GM18907 (cell line): ENCODE measurements around the gene BCAM.

Experiments
- ATAC-seq: cut with Tn5 transposase; IDR thresholded peaks from one replicate; pipeline ENCODE4 v1.9.1; 2021; ENCODE audit warnings: mild to moderate bottlenecking, moderate library complexity; ENCODE audit not compliant: unreplicated experiment

Gene BCAM

GRCh38 chr19:44789943-44790483, 18.9 kb upstream of the BCAM start:
- no peak for ATAC-seq

- ATAC-seq, result no peak
Observed at GRCh38 chr19:44792281-44792680, 16.6 kb upstream of the BCAM start.

GRCh38 chr19:44794610-44795009, 14.3 kb upstream of the BCAM start:
- no peak for ATAC-seq

GRCh38 chr19:44795398-44795987, 13.4 kb upstream of the BCAM start:
- ATAC-seq, result no peak

- ATAC-seq, result no peak
Observed at GRCh38 chr19:44796701-44797115, 12.2 kb upstream of the BCAM start.

DNA sequence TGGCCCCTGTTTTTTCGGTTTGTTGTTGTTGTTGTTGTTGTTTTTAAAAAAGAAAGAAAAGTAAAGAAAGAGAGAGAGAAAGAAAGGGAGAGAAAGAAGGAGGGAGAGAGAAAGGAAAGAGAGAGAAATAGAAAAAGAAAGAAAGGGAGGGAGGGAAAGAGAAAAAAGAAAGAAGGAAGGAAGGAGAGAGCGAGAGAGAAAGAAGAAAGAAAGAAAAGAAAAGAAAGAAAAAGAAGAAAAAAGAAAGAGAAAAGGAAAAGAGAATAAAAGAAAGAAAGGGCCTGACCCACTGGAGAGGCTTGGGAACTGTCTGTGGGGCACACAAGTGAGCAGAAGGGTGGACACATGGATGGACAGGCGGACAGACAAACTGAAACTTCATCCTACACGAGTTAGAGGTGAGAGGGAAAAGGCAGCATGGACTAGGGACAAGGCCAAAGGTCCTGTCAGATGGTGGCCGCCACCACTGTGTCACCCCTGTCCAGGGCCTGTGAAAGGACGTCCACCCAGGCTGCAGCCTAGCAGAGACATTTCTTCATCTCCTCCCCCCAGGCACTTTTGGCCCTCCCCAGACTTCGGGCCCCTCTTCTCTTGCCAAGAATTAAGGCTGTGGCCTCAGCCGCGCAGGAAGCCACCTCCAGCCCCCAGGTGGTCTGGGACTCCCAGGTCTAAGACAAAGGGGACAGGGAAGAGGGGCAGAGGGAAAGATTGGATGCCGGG, 9.1 kb upstream of the BCAM start:
- ATAC-seq, result no peak

GRCh38 chr19:44800461-44800860, 8.4 kb upstream of the BCAM start:
- peak; percentile 76 for ATAC-seq

DNA sequence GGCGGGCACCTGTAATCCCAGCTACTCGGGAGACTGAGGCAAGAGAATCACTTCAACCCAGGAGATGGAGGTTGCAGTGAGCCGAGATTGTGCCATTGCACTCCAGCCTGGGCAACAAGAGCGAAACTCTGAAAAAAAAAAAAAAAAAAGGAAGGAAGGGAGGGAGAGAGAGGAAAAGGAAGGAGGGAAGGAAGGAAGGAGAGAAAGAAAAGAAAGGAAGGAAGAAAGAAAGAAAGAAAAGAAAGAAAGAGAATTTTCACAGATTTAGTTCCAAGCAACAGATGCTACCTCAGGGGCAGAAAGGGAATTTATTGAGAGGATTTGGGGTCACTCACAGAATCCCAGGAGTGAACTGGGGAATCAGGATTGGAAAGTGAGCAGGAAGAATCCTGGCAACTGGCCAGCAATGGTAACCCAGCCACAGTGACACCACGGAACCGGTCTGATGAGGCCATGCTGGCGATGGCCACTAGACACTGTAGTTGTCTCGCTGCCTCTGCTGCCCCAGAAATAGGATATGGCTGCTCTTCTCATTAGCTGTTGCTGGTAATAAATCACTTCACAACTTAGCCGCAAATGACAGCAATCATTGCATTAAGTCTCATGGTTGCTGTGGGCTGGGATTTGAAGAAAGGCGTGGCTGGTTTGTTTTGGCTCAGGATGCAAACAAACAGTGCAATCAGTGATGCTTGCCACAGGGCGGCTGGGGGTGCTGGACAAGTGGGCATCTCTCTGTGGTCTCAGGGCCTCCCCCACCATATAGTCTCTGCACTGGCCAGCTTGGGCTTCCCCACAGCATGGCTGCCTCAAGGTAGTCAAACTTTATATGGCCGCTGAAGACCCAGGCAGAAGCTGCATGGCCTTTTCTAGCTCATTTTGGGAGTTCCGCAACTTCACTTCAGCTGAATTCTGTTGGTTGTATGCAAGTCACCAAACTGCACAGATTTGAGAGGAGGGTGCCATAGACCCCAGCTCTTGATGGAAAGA, 5.2 kb upstream of the BCAM start:
- no peak for ATAC-seq

DNA sequence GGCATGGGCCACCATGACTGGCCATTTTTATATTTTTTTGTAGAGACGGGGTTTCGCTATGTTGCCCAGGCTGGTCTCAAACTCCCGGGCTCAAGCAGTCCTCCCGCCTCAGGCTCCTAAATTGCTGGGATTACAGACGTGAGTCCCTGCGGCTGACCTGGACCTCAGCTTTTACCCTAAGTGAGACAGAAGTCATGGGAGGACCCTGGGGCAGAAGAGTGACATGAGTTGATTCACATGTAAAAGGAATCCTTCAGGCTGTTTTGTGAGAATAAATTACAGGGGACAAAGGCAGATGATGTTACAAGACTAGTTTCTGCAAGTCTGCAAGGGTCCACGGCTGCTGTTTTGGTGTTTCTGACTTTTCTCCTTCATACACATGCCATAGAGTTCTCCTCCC, 2.6 kb upstream of the BCAM start:
- ATAC-seq, result no peak

- ATAC-seq, result no peak
Observed at GRCh38 chr19:44807162-44807561, 1.7 kb upstream of the BCAM start.

- no peak for ATAC-seq
Observed at GRCh38 chr19:44807652-44808462, 1.0 kb upstream of the BCAM start.

GRCh38 chr19:44809577-44810233, 802 bp downstream of the BCAM start:
- no peak for ATAC-seq

DNA sequence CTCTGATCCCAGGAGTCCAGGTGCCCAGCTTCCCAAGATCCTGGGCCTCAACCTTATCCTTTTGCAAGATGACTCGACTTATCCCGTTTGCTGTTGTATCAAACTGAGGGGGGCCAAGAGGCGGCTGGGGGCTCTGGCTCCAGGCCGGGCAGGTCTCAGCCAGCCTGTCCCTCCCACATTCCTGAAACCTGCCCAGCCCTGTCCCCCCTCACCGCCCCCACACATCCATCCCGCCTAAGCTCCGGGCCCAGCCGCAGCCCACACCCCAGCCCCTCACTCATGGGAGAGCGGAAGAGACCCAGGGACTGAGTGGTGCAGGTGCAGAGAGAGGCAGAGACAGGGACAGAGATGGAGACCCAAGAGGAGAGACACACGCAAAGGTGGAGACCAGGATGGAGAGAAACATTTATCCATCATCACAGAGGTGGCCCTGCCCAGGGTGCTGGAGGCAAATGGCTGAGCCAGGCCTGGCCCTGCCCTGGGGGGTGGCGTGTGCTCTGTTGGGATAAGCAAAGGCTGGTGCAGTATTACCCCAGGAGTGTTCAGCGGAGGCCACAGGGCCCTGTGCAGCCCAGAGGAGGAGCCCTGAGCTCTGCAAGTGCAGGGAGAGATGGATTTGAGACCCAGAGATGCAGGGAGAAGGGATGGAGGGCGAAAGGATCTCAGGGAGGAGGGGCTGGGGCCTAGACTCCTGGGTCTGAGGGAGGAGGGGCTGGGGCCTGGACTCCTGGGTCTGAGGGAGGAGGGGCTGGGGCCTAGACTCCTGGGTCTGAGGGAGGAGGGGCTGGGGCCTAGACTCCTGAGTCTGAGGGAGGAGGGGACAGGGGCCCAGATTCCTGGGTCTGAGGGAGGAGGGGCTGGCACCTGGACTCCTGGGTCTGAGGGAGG, 1.6 kb downstream of the BCAM start:
- no peak for ATAC-seq

DNA sequence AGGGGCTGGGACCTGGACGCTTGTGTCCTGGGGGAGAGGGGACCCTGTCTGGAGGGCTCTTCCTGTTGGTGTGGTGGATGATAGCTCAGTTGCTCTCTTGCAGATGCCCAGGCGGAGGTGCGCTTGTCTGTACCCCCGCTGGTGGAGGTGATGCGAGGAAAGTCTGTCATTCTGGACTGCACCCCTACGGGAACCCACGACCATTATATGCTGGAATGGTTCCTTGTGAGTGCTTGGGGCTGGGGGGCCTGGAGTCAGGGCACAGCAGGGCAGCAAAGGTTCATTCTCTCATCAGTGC, 2.2 kb downstream of the BCAM start:
- ATAC-seq, result no peak

GRCh38 chr19:44812142-44812718, 3.3 kb downstream of the BCAM start:
- ATAC-seq, result no peak

DNA sequence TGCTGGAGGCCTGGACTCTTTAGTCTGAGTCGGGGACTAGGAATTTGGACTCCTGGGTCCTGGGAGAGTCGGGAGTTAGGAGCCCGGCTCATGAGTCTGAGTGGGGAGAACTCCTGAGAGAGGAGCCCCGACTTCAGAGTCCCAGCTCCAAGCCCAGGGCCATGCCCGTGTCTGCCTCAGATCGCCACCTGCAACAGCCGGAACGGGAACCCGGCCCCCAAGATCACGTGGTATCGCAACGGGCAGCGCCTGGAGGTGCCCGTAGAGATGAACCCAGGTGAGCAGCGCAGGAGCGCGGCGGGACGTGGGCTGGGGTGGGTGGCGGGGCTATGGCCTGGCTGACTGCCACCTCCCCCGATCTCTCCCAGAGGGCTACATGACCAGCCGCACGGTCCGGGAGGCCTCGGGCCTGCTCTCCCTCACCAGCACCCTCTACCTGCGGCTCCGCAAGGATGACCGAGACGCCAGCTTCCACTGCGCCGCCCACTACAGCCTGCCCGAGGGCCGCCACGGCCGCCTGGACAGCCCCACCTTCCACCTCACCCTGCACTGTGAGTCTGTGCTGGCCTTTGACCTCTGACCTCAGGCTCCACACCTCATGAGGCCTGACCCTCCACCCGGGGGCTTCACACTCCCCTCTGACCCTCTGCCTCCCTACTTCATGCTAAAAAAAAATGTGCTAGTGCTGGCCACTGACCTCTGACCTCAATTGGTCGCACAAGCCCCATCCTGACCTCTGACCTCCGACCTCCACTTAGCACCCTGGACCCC, 4.4 kb downstream of the BCAM start:
- ATAC-seq, result no peak

- ATAC-seq, result no peak
Observed at GRCh38 chr19:44813841-44814470, 5.1 kb downstream of the BCAM start.

- no peak for ATAC-seq
Observed at GRCh38 chr19:44814517-44814916, 5.6 kb downstream of the BCAM start.
